NK-92 (cell line): Measurements from ENCODE around the gene STK38L.

Source experiments
- DNase-seq: peaks from one replicate; lab custom pipeline; 2025; ENCODE audit not compliant: unreplicated experiment; lab: John Stamatoyannopoulos, UW

The STK38L gene

GRCh38 chr12:27276275-27276674, 32.2 kb downstream of the STK38L start:
- DNase-seq, result no peak

GRCh38 chr12:27277846-27278260, 33.8 kb downstream of the STK38L start:
- no peak for DNase-seq

- DNase-seq, result no peak
These were observed 35.7 kb downstream of the STK38L start for GRCh38 chr12:27279826-27280225.

GRCh38 chr12:27280412-27280811, 36.3 kb downstream of the STK38L start:
- no peak for DNase-seq

GRCh38 chr12:27282754-27283153, 38.7 kb downstream of the STK38L start:
- no peak for DNase-seq

- DNase-seq, result no peak
These were observed 39.9 kb downstream of the STK38L start for GRCh38 chr12:27284021-27284420.

GRCh38 chr12:27284751-27285150, 40.7 kb downstream of the STK38L start:
- DNase-seq, result no peak

- no peak for DNase-seq
These were observed 41.3 kb downstream of the STK38L start for GRCh38 chr12:27285403-27285802.

- DNase-seq, result no peak
These were observed 45.3 kb downstream of the STK38L start for GRCh38 chr12:27289414-27289813.

GRCh38 chr12:27290501-27291168, 46.5 kb downstream of the STK38L start:
- DNase-seq, result no peak

GRCh38 chr12:27291862-27292261, 47.8 kb downstream of the STK38L start:
- no peak for DNase-seq

GRCh38 chr12:27292718-27293117, 48.6 kb downstream of the STK38L start:
- no peak for DNase-seq

GRCh38 chr12:27293463-27293862, 49.4 kb downstream of the STK38L start:
- no peak for DNase-seq

GRCh38 chr12:27296674-27297073, 52.6 kb downstream of the STK38L start:
- no peak for DNase-seq

- DNase-seq, result no peak
These were observed 53.5 kb downstream of the STK38L start for GRCh38 chr12:27297566-27297965.

GRCh38 chr12:27299102-27299501, 55.0 kb downstream of the STK38L start:
- no peak for DNase-seq

- no peak for DNase-seq
These were observed 56.1 kb downstream of the STK38L start for GRCh38 chr12:27300226-27300625.

GRCh38 chr12:27303139-27304111, 59.3 kb downstream of the STK38L start:
- no peak for DNase-seq

GRCh38 chr12:27304856-27305255, 60.8 kb downstream of the STK38L start:
- DNase-seq, result no peak

GRCh38 chr12:27305673-27306456, 61.8 kb downstream of the STK38L start:
- no peak for DNase-seq

GRCh38 chr12:27309293-27309994, 65.4 kb downstream of the STK38L start:
- no peak for DNase-seq
